Hepatocyte (in vitro differentiated cells): ENCODE measurements around the gene ORAI2. TPM values are rescaled to one million over a fixed set of nuclear protein-coding genes. Genes with fewer than 3 reads are reported as not detected.

ENCODE experiments used
- DNase-seq: peaks from one replicate; pipeline ENCODE4 v3.0.0-alpha.2; 2016; ENCODE audit warnings: low spot score
- H2AFZ ChIP-seq: fragments of 200-600 bp; sonication (generic); 2 replicates; pipeline ENCODE4 v1.6.0; 2016; ENCODE audit warnings: antibody characterized with exemption, mild to moderate bottlenecking
- H3K27ac ChIP-seq: fragments of 200-600 bp; sonication (generic); 2 replicates; pipeline ENCODE4 v1.5.1; 2016; ENCODE audit warnings: mild to moderate bottlenecking
- H3K27me3 ChIP-seq: fragments of 200-600 bp; sonication (generic); 2 replicates; pipeline ENCODE4 v1.6.1; 2016
- H3K36me3 ChIP-seq: fragments of 200-600 bp; sonication (generic); replicated peaks from 2 replicates; pipeline ENCODE4 v1.5.1; 2016; ENCODE audit warnings: low read depth; ENCODE audit not compliant: insufficient read depth
- H3K4me1 ChIP-seq: fragments of 200-600 bp; sonication (generic); 2 replicates; pipeline ENCODE4 v1.5.1; 2016; ENCODE audit warnings: mild to moderate bottlenecking, moderate library complexity; ENCODE audit not compliant: insufficient read depth
- H3K4me2 ChIP-seq: fragments of 200-600 bp; sonication (generic); 2 replicates; pipeline ENCODE4 v1.6.0; 2016
- H3K4me3 ChIP-seq: fragments of 200-600 bp; sonication (generic); 2 replicates; pipeline ENCODE4 v1.5.1; 2016; ENCODE audit warnings: mild to moderate bottlenecking
- H3K79me2 ChIP-seq: fragments of 200-600 bp; sonication (generic); 2 replicates; pipeline ENCODE4 v1.6.0; 2017; ENCODE audit warnings: mild to moderate bottlenecking
- H3K9me2 ChIP-seq: fragments of 200-600 bp; sonication (generic); replicated peaks from 2 replicates; pipeline ENCODE4 v1.6.0; 2017; ENCODE audit warnings: mild to moderate bottlenecking; ENCODE audit not compliant: insufficient read depth
- H3K9me3 ChIP-seq: fragments of 200-600 bp; sonication (generic); 2 replicates; pipeline ENCODE4 v1.5.1; 2016; ENCODE audit warnings: low read depth, mild to moderate bottlenecking
- H4K20me1 ChIP-seq: fragments of 200-600 bp; sonication (generic); 2 replicates; pipeline ENCODE4 v1.6.0; 2016; ENCODE audit warnings: mild to moderate bottlenecking; ENCODE audit not compliant: insufficient read depth, poor library complexity, severe bottlenecking
- EZH2 ChIP-seq: fragments of 200-600 bp; sonication (generic); IDR thresholded peaks from 2 replicates; pipeline ENCODE4 v1.6.1; 2016; ENCODE audit warnings: antibody characterized with exemption, mild to moderate bottlenecking, borderline replicate concordance
- EZH2phosphoT487 ChIP-seq: fragments of 200-600 bp; sonication (generic); IDR thresholded peaks from one replicate; pipeline ENCODE4 v1.6.1; 2018; ENCODE audit warnings: antibody characterized with exemption, mild to moderate bottlenecking, low read depth, moderate library complexity; ENCODE audit not compliant: unreplicated experiment, severe bottlenecking
- WGBS: methylation state at CpG from one replicate; pipeline ENCODE4 v1.1.6; 2016; ENCODE audit warnings: low lambda C conversion rate; ENCODE audit errors: missing lambda C conversion rate; 5-methylcytosine and 5-hydroxymethylcytosine counted together
- polyA plus RNA-seq: library from polyadenylated mRNA; unstranded; fragments of >200 nt; fragmentation: Nextera tagmentation; extraction: Ambion mirVana; gene quantifications from 2 replicates; pipeline ENCODE4 v1.2.1, GENCODE V29; 2016
- total RNA-seq: library from RNA; depleted of rRNA; stranded (reverse); fragments of >200 nt; gene quantifications from 2 replicates; pipeline ENCODE4 v1.2.3, GENCODE V29; 2014
- TF ChIP-seq, protein P1 (sequence below): fragments of 200-600 bp; sonication (generic); IDR thresholded peaks from 2 replicates; pipeline ENCODE4 v1.5.1; 2016; ENCODE audit warnings: antibody characterized with exemption, mild to moderate bottlenecking; ENCODE audit not compliant: poor library complexity

ORAI2 gene
- total and polyA plus RNA-seq, 2 experiments from 2014 or later: 33.6 to 41.9 TPM

DNA sequence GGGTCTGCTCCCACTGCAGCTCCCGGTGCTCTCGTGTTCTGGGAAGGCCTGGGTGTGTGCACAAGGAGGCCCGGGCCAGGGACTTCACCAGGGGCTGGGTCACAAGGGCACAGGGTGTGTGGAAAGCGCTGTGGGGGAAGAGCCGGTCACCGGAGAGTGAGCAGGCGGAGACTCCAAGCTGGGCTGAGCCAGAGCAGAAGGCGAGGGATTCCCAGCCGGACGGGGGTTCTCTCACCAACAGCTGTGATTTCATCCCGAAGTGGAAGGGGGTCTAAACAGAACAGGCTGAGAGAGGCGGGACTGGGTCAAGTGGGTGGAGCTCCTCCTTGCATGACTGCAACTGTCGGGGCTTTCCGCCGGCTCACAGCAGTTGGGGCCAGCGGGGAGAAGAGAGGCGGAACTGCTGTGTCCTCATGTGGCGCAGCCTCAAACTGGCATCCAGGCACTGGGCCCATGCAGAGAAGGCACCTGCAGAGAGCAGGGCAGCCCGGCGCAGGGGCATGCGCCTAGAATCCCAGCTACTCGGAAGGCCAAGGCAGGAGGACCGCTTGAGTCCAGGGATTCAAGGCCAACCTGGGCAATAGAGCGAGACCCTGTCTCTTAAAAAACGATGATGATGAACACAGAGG lies 7.6 kb upstream of the ORAI2 start:
- no peaks in the 10 kb centered on the region for H4K20me1 ChIP-seq
- H2AFZ ChIP-seq: no peak overlapping the region
- TF ChIP-seq EZH2phosphoT487 (no peak), EZH2 (no peak)
- TF ChIP-seq, protein P1, sequence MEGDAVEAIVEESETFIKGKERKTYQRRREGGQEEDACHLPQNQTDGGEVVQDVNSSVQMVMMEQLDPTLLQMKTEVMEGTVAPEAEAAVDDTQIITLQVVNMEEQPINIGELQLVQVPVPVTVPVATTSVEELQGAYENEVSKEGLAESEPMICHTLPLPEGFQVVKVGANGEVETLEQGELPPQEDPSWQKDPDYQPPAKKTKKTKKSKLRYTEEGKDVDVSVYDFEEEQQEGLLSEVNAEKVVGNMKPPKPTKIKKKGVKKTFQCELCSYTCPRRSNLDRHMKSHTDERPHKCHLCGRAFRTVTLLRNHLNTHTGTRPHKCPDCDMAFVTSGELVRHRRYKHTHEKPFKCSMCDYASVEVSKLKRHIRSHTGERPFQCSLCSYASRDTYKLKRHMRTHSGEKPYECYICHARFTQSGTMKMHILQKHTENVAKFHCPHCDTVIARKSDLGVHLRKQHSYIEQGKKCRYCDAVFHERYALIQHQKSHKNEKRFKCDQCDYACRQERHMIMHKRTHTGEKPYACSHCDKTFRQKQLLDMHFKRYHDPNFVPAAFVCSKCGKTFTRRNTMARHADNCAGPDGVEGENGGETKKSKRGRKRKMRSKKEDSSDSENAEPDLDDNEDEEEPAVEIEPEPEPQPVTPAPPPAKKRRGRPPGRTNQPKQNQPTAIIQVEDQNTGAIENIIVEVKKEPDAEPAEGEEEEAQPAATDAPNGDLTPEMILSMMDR: no peak
- WGBS: 94% methylated on average over 25 of the region's 25 CpGs
- no peaks in the 10 kb centered on the region for H3K4me1 ChIP-seq
- H3K27ac ChIP-seq: no peak overlapping the region
- no peaks in the 10 kb centered on the region for H3K9me3 ChIP-seq
- H3K9me2 ChIP-seq: no peaks in the 10 kb centered on the region
- no peaks in the 10 kb centered on the region for H3K27me3 ChIP-seq
- no peak overlapping the region for H3K4me2 ChIP-seq
- H3K4me3 ChIP-seq: no peak overlapping the region
- DNase-seq: no peak
- H3K79me2 ChIP-seq: no peaks in the 10 kb centered on the region
- H3K36me3 ChIP-seq: no peaks in the 10 kb centered on the region

DNA sequence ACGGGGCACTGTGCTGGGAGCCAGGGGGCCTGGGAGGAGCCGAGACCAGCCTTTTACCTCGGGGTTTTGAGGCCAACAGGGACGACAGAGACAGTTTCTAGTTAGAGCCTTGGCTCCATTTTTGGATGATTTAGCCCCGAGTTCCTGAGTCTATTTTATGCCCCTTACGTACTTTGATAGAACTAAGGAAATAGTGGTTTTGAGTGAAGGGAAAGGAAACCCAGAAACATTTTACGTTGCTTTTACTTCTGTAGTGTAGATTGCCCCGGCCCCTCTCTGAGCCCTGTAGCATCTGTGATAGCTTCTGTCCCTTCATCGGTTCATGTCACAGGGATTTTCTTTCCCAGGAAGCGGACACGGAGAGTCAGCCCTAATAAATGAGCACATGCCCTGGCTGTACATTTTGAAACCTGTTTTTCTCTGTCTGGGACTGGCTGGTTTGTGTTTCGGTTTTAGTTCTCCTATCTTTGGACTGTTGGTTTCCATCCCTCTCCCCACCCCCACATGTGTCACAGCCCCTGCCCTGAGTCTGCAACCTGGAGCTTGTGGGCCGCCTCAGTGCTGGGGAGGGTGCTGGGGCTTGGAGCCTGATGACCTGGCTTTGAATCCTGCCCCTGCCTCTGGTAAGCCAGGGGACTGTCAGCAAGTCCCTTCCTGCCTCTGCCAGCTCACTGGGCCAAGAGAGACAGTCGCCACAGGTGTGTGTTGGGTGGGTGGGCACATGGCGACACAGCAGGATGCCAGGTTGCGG lies 6.9 kb upstream of the ORAI2 start:
- no peaks in the 10 kb centered on the region for H3K36me3 ChIP-seq
- 95% methylated on average over 16 of the region's 16 CpGs for WGBS
- TF ChIP-seq EZH2 (no peak), EZH2phosphoT487 (no peak)
- TF ChIP-seq, protein P1: no peak

DNA sequence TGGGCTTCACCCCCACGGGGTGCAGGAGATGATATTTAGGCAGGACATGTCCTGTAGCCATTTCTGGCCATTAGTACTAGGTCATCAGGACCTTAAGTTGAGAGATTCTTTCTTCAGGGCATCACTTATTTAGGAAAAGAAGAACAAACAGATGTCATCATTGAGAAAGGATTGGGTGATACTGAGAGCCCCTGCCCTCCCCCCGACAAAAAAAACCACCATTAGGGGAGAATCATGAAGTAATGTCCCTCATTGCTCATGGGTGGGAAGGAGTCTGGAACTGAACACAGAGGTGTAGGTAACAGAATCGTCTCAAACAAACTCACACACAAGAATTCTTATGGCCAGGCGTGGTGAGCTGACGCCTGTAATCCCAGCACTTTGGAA lies 6.4 kb upstream of the ORAI2 start:
- Histone ChIP-seq H3K36me3 (no peaks in the 10 kb centered on the region), H4K20me1 (no peaks in the 10 kb centered on the region), H3K4me2 (no peak overlapping the region), H3K9me2 (no peaks in the 10 kb centered on the region), H3K4me3 (no peak overlapping the region), H3K4me1 (no peaks in the 10 kb centered on the region), H3K27ac (no peak overlapping the region), H2AFZ (no peak overlapping the region), H3K79me2 (no peaks in the 10 kb centered on the region), H3K27me3 (no peaks in the 10 kb centered on the region), H3K9me3 (no peaks in the 10 kb centered on the region)
- WGBS: 98% methylated on average over 5 of the region's 5 CpGs
- TF ChIP-seq EZH2 (no peak), EZH2phosphoT487 (no peak)
- TF ChIP-seq, protein P1: no peak
- no peak for DNase-seq

More for the DNA sequence above, 6.9 kb upstream of the ORAI2 start:
- Histone ChIP-seq H3K27ac (no peak overlapping the region), H2AFZ (no peak overlapping the region), H3K79me2 (no peaks in the 10 kb centered on the region), H3K9me2 (no peaks in the 10 kb centered on the region), H3K27me3 (no peaks in the 10 kb centered on the region), H3K9me3 (no peaks in the 10 kb centered on the region), H4K20me1 (no peaks in the 10 kb centered on the region), H3K4me3 (no peak overlapping the region), H3K4me2 (no peak overlapping the region), H3K4me1 (no peaks in the 10 kb centered on the region)
- DNase-seq: no peak
